SHP77 (cell line): ENCODE results near the gene GRIK2.
A peak's percentile ranks its signal among the peaks of the same experiment; 100 is the strongest.

Experiments
- DNase-seq, 2 experiments: peaks; one replicate each; lab custom pipeline; 2025; lab: John Stamatoyannopoulos, UW

GRIK2 gene

GRCh38 chr6:101716810-101717209 is 323.3 kb downstream of the GRIK2 start:
- DNase-seq = no peak

- DNase-seq = no peak
Observed at GRCh38 chr6:101719521-101719920, 326.0 kb downstream of the GRIK2 start.

- no peak for DNase-seq
Observed at GRCh38 chr6:101722471-101722870, 329.0 kb downstream of the GRIK2 start.

- no peak for DNase-seq
Observed at GRCh38 chr6:101722991-101723579, 329.6 kb downstream of the GRIK2 start.

DNA sequence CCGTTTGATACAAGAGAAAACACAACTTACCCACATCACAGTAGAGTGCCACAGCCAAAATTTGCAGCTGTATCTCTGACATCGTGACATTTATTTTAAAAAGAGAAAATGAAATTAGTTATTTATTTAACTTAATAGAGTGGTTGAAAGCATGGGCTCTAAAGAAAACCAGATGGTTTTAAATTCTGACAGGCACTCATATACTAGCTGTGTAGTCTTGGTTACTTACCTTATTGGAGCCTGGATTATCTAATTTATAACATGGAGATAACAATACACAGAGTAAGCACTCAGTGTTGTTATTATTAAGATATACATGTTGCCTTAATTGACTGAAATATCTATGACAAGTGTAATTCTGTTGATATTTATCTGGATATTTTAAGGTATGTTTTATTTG is 334.9 kb downstream of the GRIK2 start:
- DNase-seq = no peak

- DNase-seq = no peak
Observed at GRCh38 chr6:101728956-101729355, 335.4 kb downstream of the GRIK2 start.

DNA sequence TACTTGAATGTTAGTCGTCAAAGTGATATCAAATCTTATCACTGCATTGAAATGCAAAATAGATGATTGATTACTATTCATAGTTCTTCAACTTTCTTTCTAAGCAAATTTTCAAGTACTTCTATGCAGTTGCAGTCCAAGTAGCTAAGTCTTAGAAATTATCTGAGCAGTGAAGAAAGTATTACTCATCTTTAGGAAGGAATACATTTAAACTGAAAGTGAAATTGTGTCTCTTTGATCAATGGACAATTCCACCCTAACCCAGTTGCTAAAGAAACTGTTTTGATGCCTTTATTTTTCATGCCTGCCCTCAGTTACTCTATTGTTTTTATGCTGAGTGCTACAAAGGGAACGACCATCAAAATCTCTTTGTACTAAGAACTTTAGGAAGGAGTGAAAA is 337.4 kb downstream of the GRIK2 start:
- DNase-seq = no peak

GRCh38 chr6:101733899-101734298 is 340.4 kb downstream of the GRIK2 start:
- no peak for DNase-seq

DNA sequence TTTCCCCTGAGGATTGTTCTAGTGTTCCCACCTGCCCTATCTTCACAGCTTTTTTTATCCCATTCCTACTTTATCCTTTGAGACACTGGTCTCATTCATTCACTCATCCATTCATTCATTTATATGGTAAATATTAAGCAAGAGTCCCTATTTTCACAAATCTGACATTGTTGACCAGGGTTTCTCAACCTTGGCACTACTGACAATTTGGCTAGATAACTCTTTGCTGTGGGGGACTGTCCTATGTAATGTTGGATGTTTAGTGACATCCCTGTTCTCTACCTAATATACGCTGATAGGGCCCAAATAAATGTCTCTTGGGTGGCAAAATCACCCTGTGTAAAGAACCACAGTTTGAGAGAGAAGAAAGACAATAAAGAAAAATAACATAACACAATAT is 345.0 kb downstream of the GRIK2 start:
- no peak for DNase-seq

DNA sequence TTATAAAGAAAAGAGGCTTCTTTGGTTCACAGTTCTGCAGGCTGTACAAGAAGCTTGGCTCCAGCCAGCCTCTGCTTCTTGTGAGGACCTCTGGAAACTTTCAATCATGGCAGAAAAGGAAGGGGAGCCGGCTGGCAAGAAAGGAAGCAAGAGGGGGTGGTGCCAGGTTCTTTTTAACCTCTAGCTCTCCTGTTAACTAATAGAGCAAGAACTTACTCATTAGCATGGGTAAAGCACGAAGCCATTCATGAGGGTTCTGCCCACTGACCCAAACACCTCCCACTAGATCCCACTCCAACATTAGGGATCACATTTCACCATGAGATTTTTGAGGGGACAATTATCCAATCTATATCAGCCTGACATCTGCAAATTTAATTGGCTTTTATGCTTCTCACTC is 347.1 kb downstream of the GRIK2 start:
- DNase-seq = no peak

- no peak for DNase-seq
Observed at GRCh38 chr6:101741474-101742171, 348.1 kb downstream of the GRIK2 start.

DNA sequence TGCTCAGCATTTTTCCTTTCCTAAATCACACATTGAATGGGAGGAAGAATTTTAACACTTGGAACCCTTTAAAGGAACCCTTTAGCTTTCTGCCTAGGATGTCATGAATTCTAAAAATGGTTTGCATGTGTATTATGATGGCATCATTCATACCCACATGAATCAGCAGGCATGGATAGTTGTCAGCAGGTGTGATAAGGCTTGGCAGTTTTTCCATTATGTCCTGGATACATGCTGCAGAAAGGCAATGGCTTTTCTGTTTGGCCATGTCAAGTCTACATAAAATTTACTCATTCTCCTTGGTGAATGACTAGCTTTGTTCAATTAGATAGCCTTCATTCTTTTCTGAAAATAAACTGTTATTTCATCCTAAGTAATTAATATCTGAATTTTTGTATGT is 353.7 kb downstream of the GRIK2 start:
- DNase-seq = no peak

GRCh38 chr6:101747716-101748115 is 354.2 kb downstream of the GRIK2 start:
- DNase-seq = no peak

- DNase-seq = no peak
Observed at GRCh38 chr6:101755931-101756330, 362.4 kb downstream of the GRIK2 start.

GRCh38 chr6:101758368-101758767 is 364.9 kb downstream of the GRIK2 start:
- no peak for DNase-seq

- DNase-seq = no peak
Observed at GRCh38 chr6:101760843-101761621, 367.5 kb downstream of the GRIK2 start.

- no peak for DNase-seq
Observed at GRCh38 chr6:101762851-101763250, 369.3 kb downstream of the GRIK2 start.

DNA sequence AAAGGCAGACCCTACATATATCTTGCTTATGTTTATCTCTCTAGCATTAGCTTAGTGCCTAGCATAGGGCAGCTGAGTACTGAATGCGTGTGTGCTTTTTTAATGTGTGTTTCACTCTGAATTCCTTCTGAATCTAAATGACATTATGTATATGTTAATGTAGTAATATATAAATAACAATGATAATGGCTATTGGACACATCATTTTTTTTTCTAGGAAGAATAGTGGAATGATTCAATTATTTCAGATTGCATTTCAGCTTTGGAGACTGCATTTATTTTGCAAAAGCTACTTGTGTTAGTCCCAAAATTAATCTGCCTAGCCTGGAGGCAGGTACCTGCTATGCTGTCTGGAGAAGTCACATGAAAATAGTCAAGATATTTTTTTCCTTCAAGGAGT is 371.8 kb downstream of the GRIK2 start:
- DNase-seq = no peak

DNA sequence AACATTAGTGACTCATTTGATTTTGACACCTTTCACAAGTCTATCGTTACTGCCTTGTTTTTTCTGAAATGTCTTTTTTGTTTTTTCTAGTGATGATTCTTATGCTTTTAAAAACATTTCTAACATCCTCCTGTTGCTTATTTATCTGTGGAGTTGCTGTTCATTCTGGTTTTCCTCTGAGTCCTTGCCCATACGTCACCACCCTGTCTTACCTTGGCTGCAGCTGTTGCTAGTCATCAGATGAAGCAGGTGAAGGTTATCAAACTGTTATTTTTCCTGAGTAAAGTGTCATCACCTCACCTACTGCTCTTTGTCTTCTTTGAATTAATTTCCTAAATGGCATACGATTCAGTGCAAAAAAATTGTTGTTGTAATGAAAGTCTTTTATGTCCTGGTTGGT is 376.6 kb downstream of the GRIK2 start:
- peak; percentile 94 to 95 for DNase-seq

- peak; percentile 82 to 90 for DNase-seq
Observed at GRCh38 chr6:101776919-101777350, 383.4 kb downstream of the GRIK2 start.

DNA sequence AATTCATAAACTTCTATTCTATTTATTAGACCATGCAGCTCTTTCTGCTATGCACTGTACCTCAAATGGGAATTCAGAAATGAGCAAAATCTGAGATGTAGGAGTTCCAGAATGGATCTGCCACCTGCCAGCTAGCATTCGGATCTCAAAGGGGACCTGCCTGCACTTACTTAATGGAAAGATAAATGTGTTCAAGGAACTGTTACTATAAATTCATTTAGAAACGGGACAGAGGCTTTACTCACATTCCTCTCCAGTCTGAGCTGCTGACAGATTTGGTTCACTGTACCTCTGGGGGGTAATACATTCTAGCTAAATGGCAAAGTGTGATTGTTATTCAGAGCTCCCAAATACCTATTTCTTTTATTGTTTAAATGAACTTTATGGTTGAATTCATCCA is 384.1 kb downstream of the GRIK2 start:
- DNase-seq = peak in 1 of 2 experiments; percentile 14

- DNase-seq = no peak
Observed at GRCh38 chr6:101779051-101779844, 385.7 kb downstream of the GRIK2 start.
